GM23248 (cell line): Measurements from ENCODE around the gene TRMT112. TPM values are rescaled to one million over a fixed set of nuclear protein-coding genes. Genes with fewer than 3 reads are reported as not detected.
A peak's percentile ranks its signal among the peaks of the same experiment; 100 is the strongest.

ENCODE experiments used
- DNase-seq: peaks from one replicate; pipeline ENCODE4 v3.0.0-alpha.2; 2015
- H2AFZ ChIP-seq: fragments of 200-600 bp; sonication (generic); 2 replicates; pipeline ENCODE4 v1.6.1; 2016; ENCODE audit warnings: antibody characterized with exemption
- H3F3A ChIP-seq: fragments of 200-600 bp; sonication (generic); 2 replicates; pipeline ENCODE4 v1.6.1; 2016; ENCODE audit warnings: mild to moderate bottlenecking, antibody characterized with exemption, mixed run types; ENCODE audit not compliant: insufficient read depth
- H3K27ac ChIP-seq: fragments of 200-600 bp; sonication (generic); 2 replicates; pipeline ENCODE4 v1.5.1; 2016; ENCODE audit warnings: mild to moderate bottlenecking
- H3K27me3 ChIP-seq: fragments of 200-600 bp; sonication (generic); replicated peaks from 2 replicates; pipeline ENCODE4 v1.6.1; 2016; ENCODE audit warnings: mild to moderate bottlenecking; ENCODE audit not compliant: insufficient read depth
- H3K36me3 ChIP-seq: fragments of 200-600 bp; sonication (generic); 2 replicates; pipeline ENCODE4 v1.6.1; 2016; ENCODE audit warnings: low read depth, mild to moderate bottlenecking
- H3K4me1 ChIP-seq: fragments of 200-600 bp; sonication (generic); 2 replicates; pipeline ENCODE4 v1.6.1; 2016; ENCODE audit warnings: mild to moderate bottlenecking; ENCODE audit not compliant: insufficient read depth
- H3K4me2 ChIP-seq: fragments of 200-600 bp; sonication (generic); one replicate; pipeline ENCODE4 v1.6.1; 2016; ENCODE audit warnings: mild to moderate bottlenecking; ENCODE audit not compliant: unreplicated experiment
- H3K4me3 ChIP-seq: fragments of 200-600 bp; sonication (generic); 2 replicates; pipeline ENCODE4 v1.5.1; 2016; ENCODE audit warnings: mild to moderate bottlenecking
- H3K79me2 ChIP-seq: fragments of 200-600 bp; sonication (generic); 2 replicates; pipeline ENCODE4 v1.6.1; 2016; ENCODE audit warnings: mild to moderate bottlenecking; ENCODE audit not compliant: insufficient read depth
- H3K9ac ChIP-seq: fragments of 200-600 bp; sonication (generic); 2 replicates; pipeline ENCODE4 v1.6.1; 2016; ENCODE audit warnings: mild to moderate bottlenecking
- H3K9me2 ChIP-seq: fragments of 200-600 bp; sonication (generic); 2 replicates; pipeline ENCODE4 v1.6.1; 2016; ENCODE audit warnings: mixed run types, mild to moderate bottlenecking, moderate library complexity; ENCODE audit not compliant: insufficient read depth
- H3K9me3 ChIP-seq: fragments of 200-600 bp; sonication (generic); one replicate; pipeline ENCODE4 v1.6.1; 2017; ENCODE audit warnings: low read depth
- H4K20me1 ChIP-seq: fragments of 200-600 bp; sonication (generic); 2 replicates; pipeline ENCODE4 v1.6.0; 2016; ENCODE audit not compliant: insufficient read depth
- EZH2 ChIP-seq: fragments of 200-600 bp; sonication (generic); IDR thresholded peaks from 2 replicates; pipeline ENCODE4 v1.6.1; 2018; ENCODE audit warnings: antibody characterized with exemption, mild to moderate bottlenecking; ENCODE audit not compliant: insufficient read depth, poor library complexity, severe bottlenecking
- EZH2phosphoT487 ChIP-seq: fragments of 200-600 bp; sonication (generic); IDR thresholded peaks from 2 replicates; pipeline ENCODE4 v1.6.1; 2018; ENCODE audit warnings: antibody characterized with exemption, moderate library complexity, mild to moderate bottlenecking, low read depth; ENCODE audit not compliant: insufficient read depth
- WGBS, 2 experiments: methylation state at CpG; one replicate each; pipeline ENCODE4 v1.1.6; 2015 to 2017; ENCODE audit warnings: low lambda C conversion rate in 2 of 2, low coverage in 1 of 2; ENCODE audit errors: missing lambda C conversion rate in 2 of 2; 5-methylcytosine and 5-hydroxymethylcytosine counted together
- in situ Hi-C: fragments of 300-500 bp; cut with MboI; formaldehyde crosslinking; loops from 2 replicates; pipeline ENCODE4 v1.15.0; 2020
- polyA plus RNA-seq: library from polyadenylated mRNA; unstranded; fragments of >200 nt; fragmentation: Nextera tagmentation; extraction: Ambion mirVana; gene quantifications from 2 replicates; pipeline ENCODE4 v1.2.1, GENCODE V29; 2016
- total RNA-seq: library from RNA; depleted of rRNA; stranded (reverse); fragments of >200 nt; shearing (Covaris generic); gene quantifications from 2 replicates; pipeline ENCODE4 v1.2.3, GENCODE V29; 2014

TRMT112 gene
- total and polyA plus RNA-seq, 2 experiments from 2014 or later = 161 to 269 TPM

GRCh38 chr11:64286801-64287159 is 30.6 kb downstream of the TRMT112 start:
- H3K79me2 ChIP-seq = peaks cover 32% of the 10 kb centered on the region
- in situ Hi-C loops = no loop called here
- peaks cover under 1% of the 10 kb centered on the region; the same call in 1 of the 2 replicates for H3K27me3 ChIP-seq
- no peaks in the 10 kb centered on the region for H4K20me1 ChIP-seq
- H3K9ac ChIP-seq = 0 out of 2 replicates have a peak overlapping the region, but pooled peaks have one; percentile 92
- no peak overlapping the region for H3K27ac ChIP-seq
- H3K4me2 ChIP-seq = no peak overlapping the region
- no peaks in the 10 kb centered on the region for H3K9me2 ChIP-seq
- no peaks in the 10 kb centered on the region for H3F3A ChIP-seq
- H3K9me3 ChIP-seq = no peaks in the 10 kb centered on the region
- H3K36me3 ChIP-seq = 0 out of 2 replicates have a peak, but pooled peaks cover 5% of the 10 kb centered on the region
- no peaks in the 10 kb centered on the region for H3K4me1 ChIP-seq
- 83 to 84% methylated on average over 9 of the region's 9 CpGs for WGBS, 2 experiments
- no peak for DNase-seq
- no peak overlapping the region for H2AFZ ChIP-seq
- peak overlapping the region; percentile 88; the same call in 1 of the 2 replicates for H3K4me3 ChIP-seq
- TF ChIP-seq EZH2 (no peak), EZH2phosphoT487 (no peak)

- Histone ChIP-seq H3K36me3 (0 out of 2 replicates have a peak, but pooled peaks cover 5% of the 10 kb centered on the region), H3K4me3 (peak overlapping the region; percentile 88), H4K20me1 (no peaks in the 10 kb centered on the region), H3K9ac (peak overlapping the region; percentile 92), H3K4me2 (peak overlapping the region; percentile 97), H2AFZ (peak overlapping the region; percentile 85), H3K79me2 (peaks cover 38% of the 10 kb centered on the region), H3K9me3 (no peaks in the 10 kb centered on the region), H3K27ac (peak overlapping the region; percentile 88; the same call in 1 of the 2 replicates), H3K27me3 (no peaks in the 10 kb centered on the region; the same call in 1 of the 2 replicates), H3K9me2 (no peaks in the 10 kb centered on the region), H3K4me1 (no peaks in the 10 kb centered on the region), H3F3A (no peaks in the 10 kb centered on the region)
- peak; percentile 29 for DNase-seq
- 29 to 41% methylated on average over 22 to 31 of the region's 40 CpGs for WGBS, 2 experiments
- TF ChIP-seq EZH2 (no peak), EZH2phosphoT487 (no peak)
- in situ Hi-C loops = no loop called here
Measured at GRCh38 chr11:64285885-64286800, 31.2 kb downstream of the TRMT112 start.

DNA sequence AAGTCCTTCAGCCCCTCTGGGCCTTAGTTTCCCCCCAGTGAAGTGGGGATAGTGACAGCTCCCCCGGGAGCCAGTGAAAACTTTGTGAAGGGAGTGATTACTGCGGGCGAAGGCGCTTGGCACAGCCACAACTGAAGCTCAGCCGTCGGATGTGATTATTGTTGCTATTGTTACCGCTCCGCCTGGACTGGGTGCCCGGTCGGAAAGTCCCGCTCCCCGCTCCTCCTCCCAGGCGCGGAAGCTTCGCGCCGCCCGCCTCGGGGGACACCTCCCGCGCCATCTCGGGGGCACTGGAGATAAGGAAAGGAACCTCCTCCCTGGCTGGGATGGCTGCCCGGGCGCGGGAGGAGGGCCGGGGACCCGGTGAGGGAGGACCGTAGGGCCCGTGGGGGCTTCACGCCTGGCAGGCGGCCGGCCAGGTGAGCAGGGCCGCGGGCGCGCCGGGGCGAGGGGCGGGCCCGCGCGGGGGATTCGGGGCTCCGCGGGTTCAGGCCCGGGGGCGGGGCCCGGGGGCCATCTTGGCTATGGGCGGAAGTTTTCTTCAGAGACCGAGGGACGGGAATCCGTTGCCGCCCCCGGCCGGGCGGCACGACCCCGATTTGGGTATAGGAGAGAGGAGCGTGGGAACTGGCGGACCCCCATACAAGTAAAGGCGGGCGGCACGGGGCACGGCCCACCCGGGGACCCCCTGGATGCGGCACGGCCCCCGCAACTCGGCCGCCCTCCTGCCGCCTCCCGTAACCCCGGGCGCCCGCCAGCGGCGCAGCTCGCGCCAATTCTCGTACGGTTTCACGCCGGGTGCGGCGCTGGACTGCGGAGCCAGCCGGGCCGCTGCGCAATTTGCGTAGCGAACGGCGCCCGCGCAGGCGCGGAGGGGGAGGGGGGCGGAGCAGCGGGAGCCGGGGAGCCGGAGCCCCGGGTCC is 32.1 kb downstream of the TRMT112 start, which contains the start of gene GPR137:
GPR137 (plus strand) TSS at position 887 of the 923 bp plus-strand sequence. CDS start 677 bp downstream, outside the sequence.
- Histone ChIP-seq H3F3A (no peaks in the 10 kb centered on the region), H3K27ac (peak within 1 kb of the TSS; percentile 88), H3K4me1 (no peaks in the 10 kb centered on the region), H3K9me3 (no peaks in the 10 kb centered on the region), H3K4me2 (peak within 1 kb of the TSS; percentile 97), H4K20me1 (no peaks in the 10 kb centered on the region), H3K36me3 (0 out of 2 replicates have a peak, but pooled peaks cover 5% of the 10 kb centered on the region), H3K79me2 (peaks cover 39% of the 10 kb centered on the region), H3K27me3 (no peaks in the 10 kb centered on the region), H3K4me3 (peak within 1 kb of the TSS; percentile 88), H2AFZ (peak within 1 kb of the TSS; percentile 85), H3K9ac (peak within 1 kb of the TSS; percentile 92), H3K9me2 (no peaks in the 10 kb centered on the region)
- WGBS, 2 experiments = 0 to 1% methylated on average over 54 to 78 of the region's 102 CpGs
- DNase-seq = peak; percentile 87
- in situ Hi-C loops = no loop called here
- TF ChIP-seq EZH2 = no peak
- TF ChIP-seq EZH2phosphoT487 = no peak
